GM12801 (cell line): ENCODE results near the gene PCDHGA11.
"Not testable (repeated sequence)": the region's sequence is repeated elsewhere in the genome, so short reads cannot be mapped to it uniquely, and the experiment has no call there.

Experiments used
- CTCF ChIP-seq: IDR thresholded peaks from one replicate; pipeline ENCODE4 v1.5.1; 2011; ENCODE audit warnings: control low read depth; ENCODE audit not compliant: insufficient read length; ENCODE audit errors: extremely low read depth

Gene PCDHGA11

GRCh38 chr5:141397756-141398551 is 22.9 kb upstream of the PCDHGA11 start, which contains the start of gene PCDHGB5:
Gene PCDHGB5, plus strand, starts transcription at chr5:141397947. Its CDS starts 181 bp downstream, at chr5:141398128.
- TF ChIP-seq CTCF: not testable (repeated sequence)

DNA sequence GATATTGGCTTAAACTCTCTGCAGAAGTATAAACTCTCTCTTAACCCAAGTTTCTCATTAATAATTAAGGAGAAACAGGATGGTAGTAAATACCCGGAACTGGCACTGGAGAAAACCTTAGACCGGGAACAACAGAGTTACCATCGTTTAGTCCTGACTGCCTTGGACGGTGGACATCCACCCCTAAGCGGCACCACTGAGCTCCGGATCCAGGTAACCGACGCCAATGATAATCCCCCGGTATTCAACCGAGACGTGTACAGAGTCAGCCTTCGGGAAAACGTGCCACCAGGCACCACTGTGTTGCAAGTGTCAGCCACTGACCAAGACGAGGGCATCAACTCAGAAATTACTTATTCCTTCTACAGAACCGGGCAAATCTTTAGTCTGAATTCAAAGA is 22.2 kb upstream of the PCDHGA11 start:
- no peak for TF ChIP-seq CTCF

GRCh38 chr5:141399555-141400258 is 21.1 kb upstream of the PCDHGA11 start:
- TF ChIP-seq CTCF: no peak

GRCh38 chr5:141402553-141403243 is 18.2 kb upstream of the PCDHGA11 start, which contains the start of gene PCDHGA9:
Gene PCDHGA9, plus strand, starts transcription at chr5:141402778. Its CDS starts 175 bp downstream, at chr5:141402953.
- TF ChIP-seq CTCF: no peak

DNA sequence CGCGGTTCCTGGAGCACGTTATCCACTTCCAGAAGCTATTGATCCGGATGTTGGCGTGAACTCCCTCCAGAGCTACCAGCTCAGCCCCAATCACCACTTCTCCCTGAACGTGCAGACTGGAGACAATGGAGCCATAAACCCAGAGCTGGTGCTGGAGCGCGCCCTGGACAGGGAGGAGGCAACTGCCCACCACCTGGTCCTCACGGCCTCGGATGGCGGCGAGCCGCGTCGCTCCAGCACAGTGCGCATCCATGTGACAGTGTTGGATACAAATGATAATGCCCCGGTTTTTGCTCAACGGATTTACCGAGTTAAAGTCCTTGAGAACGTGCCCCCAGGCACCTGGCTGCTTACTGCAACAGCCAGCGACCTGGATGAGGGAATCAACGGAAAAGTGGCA is 17.5 kb upstream of the PCDHGA11 start:
- no peak for TF ChIP-seq CTCF

GRCh38 chr5:141407790-141408505 is 12.9 kb upstream of the PCDHGA11 start, which contains the start of gene PCDHGB6:
Gene PCDHGB6, plus strand, starts transcription at chr5:141408021. Its CDS starts 182 bp downstream, at chr5:141408203.
- TF ChIP-seq CTCF: not testable (repeated sequence)
